ENCODE data around the gene GPER1.

DNA sequence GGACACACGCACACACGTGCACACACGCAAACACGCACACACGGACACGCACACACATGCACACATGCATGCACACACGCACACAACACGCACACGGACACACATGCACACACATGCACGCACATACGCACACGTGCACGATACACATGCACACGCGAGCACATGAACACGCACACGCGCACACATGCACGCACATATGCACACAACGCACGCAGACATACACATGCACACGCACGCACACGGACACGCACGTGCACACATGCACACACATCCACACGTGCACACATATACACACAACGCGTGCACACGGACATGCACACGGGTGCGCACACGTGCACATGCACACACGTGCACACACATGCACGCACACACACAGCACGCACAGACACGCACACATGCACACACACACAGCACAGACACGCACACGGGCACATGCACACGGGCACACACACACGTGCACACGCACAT, 17.3 kb upstream of the GPER1 start:
- TF ChIP-seq CTCF (conservative IDR thresholded peaks at IDR 0.05; ENCODE audit: low read depth in 2 of 2) = no peak
- TF ChIP-seq EZH2 (IDR thresholded peaks at IDR 0.05; ENCODE audit: low read depth, unreplicated experiment) = no peak
